ENCODE results near the gene CHRNA3.

DNA sequence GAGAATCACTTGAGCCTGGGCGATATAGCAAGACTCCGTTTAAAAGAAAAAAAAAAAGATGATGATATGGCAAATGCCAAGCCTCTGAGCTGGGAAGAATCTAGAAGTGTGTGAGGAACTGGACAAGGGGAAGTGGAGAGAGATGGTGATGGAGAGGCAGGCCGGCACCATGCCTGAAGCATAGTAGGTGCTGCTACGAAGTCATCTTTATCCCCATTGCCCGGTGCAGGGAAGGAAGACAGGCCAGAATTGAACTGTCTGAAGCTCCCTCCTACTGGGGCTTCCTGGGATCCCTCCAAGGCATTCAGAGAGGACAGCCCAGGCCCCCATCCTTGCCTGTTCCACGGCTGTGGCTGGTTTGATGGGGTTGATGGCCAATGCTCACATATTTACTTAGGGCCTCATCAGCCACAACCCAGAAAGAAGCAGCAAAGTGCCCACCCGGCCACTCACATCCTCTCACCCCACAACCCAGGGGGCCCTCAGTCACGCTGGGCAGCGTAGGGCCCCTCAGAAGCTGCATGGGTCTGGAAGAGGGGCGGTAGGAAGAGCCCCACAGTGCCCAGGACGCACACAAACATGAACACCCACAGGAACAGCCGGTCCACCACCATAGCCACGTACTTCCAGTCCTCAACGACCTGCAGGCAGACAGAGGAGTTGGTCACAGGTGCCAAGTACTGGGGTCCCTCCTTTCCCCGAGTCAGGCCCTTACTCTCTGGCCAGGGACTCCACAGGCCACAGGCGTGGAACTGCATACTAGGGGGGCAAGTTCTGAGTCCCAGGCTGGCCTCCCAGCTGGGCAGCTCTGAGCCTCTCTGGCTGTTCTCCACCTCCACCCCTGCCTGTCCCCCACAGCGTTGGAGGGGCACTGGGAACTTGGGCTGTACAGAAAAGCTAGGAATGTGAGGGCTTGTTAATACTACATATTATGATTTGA is 4.1 kb upstream of the CHRNA3 start:
- TF ChIP-seq, protein P1, sequence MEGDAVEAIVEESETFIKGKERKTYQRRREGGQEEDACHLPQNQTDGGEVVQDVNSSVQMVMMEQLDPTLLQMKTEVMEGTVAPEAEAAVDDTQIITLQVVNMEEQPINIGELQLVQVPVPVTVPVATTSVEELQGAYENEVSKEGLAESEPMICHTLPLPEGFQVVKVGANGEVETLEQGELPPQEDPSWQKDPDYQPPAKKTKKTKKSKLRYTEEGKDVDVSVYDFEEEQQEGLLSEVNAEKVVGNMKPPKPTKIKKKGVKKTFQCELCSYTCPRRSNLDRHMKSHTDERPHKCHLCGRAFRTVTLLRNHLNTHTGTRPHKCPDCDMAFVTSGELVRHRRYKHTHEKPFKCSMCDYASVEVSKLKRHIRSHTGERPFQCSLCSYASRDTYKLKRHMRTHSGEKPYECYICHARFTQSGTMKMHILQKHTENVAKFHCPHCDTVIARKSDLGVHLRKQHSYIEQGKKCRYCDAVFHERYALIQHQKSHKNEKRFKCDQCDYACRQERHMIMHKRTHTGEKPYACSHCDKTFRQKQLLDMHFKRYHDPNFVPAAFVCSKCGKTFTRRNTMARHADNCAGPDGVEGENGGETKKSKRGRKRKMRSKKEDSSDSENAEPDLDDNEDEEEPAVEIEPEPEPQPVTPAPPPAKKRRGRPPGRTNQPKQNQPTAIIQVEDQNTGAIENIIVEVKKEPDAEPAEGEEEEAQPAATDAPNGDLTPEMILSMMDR (IDR thresholded peaks at IDR 0.05) = no peak
- TF ChIP-seq ZFX (IDR thresholded peaks at IDR 0.05; ENCODE audit: borderline replicate concordance) = no peak
